Neural progenitor cell (in vitro differentiated cells): ENCODE measurements around the gene EYS.

ENCODE experiments used
- CTCF ChIP-seq: fragments of 200-600 bp; sonication (generic); IDR thresholded peaks from 2 replicates; pipeline ENCODE4 v1.5.1; 2017; ENCODE audit warnings: antibody characterized with exemption, mild to moderate bottlenecking
- EZH2 ChIP-seq: fragments of 200-600 bp; sonication (generic); IDR thresholded peaks from 2 replicates; pipeline ENCODE4 v1.6.1; 2017; ENCODE audit warnings: antibody characterized with exemption, mild to moderate bottlenecking, moderate library complexity
- EZH2phosphoT487 ChIP-seq: fragments of 200-600 bp; sonication (generic); IDR thresholded peaks from 2 replicates; pipeline ENCODE4 v1.6.1; 2017; ENCODE audit warnings: antibody characterized with exemption

GRCh38 chr6:63808576-63808975, 1898.5 kb downstream of the EYS start:
- no peak for TF ChIP-seq CTCF
- TF ChIP-seq EZH2phosphoT487 = no peak
- no peak for TF ChIP-seq EZH2
